HCT116 (cell line): ENCODE measurements around the gene GIPR. TPM values are rescaled to one million over a fixed set of nuclear protein-coding genes. Genes with fewer than 3 reads are reported as not detected.
"Not testable (repeated sequence)": the region's sequence is repeated elsewhere in the genome, so short reads cannot be mapped to it uniquely, and the experiment has no call there.

Experiments used
- ATAC-seq: fragments of 200-7000 bp; cut with Tn5 transposase; 2 replicates; pipeline ENCODE4 v1.9.1; 2020; ENCODE audit warnings: mild to moderate bottlenecking, moderate library complexity
- BruUV-seq: library from RNA; stranded (reverse); fragments of 400-500 nt; replicated peaks from 2 replicates; lab custom pipeline; 2021; lab: Mats Ljungman, UMichigan
- CTCF ChIA-PET: fragments of 300-600 bp; sonication (Branson Sonifier 250); formaldehyde crosslinking; loops from one replicate; lab custom pipeline; 2021; ENCODE audit warnings: antibody characterized with exemption; lab: Charles Lee
- POLR2A ChIA-PET: fragments of 300-600, 350-600 bp; sonication (Branson Sonifier 250); formaldehyde crosslinking; loops from one replicate; lab custom pipeline; 2021; ENCODE audit warnings: antibody characterized with exemption; lab: Charles Lee
- RAD21 ChIA-PET, 2 experiments: fragments of 300-600 bp; sonication (Branson Sonifier 250); formaldehyde crosslinking; loops; one replicate each; lab custom pipeline; 2023; ENCODE audit warnings: low total read pairs in 2 of 2; ENCODE audit not compliant: uncharacterized antibody in 2 of 2, unreplicated experiment in 2 of 2, low non-redundant PET in 1 of 2; lab: Charles Lee
- DNase-seq: peaks from one replicate; pipeline ENCODE4 v3.0.0-alpha.2; 2010; ENCODE audit warnings: low read depth, low spot score
- H2AFZ ChIP-seq: fragments of 200-600 bp; shearing (Covaris generic), sonication (generic); 2 replicates; pipeline ENCODE4 v1.6.1; 2017; ENCODE audit warnings: low read depth, mixed run types, mixed read lengths, antibody characterized with exemption, low read length; ENCODE audit not compliant: poor library complexity, severe bottlenecking
- H3K27ac ChIP-seq: 2 replicates; pipeline ENCODE4 v1.5.1; 2012; ENCODE audit warnings: low read depth, low read length
- H3K27me3 ChIP-seq: fragments of 200-600 bp; sonication (generic); 2 replicates; pipeline ENCODE4 v1.6.1; 2016; ENCODE audit warnings: mixed run types, low read length, mixed read lengths; ENCODE audit not compliant: insufficient read depth
- H3K36me3 ChIP-seq, 2 experiments: fragments of 200-500 bp in 1 of 2; fragments of 200-600 bp in 1 of 2; sonication (Bioruptor generic) in 1 of 2; sonication (generic) in 1 of 2; 2 replicates each; pipeline versions ENCODE4 v1.5.1 to v1.6.1; 2014 to 2016; ENCODE audit warnings: low read length in 2 of 2, inconsistent platforms in 1 of 2, mixed read lengths in 1 of 2, mixed run types in 1 of 2; ENCODE audit not compliant: insufficient read depth in 2 of 2, control insufficient read depth in 1 of 2
- H3K4me1 ChIP-seq, 2 experiments: fragments of 200-600 bp in 1 of 2; sonication (generic) in 1 of 2; 2 replicates each; pipeline versions ENCODE4 v1.5.1 to v1.6.1; 2012 to 2017; ENCODE audit warnings: low read length in 2 of 2, inconsistent platforms in 1 of 2, mild to moderate bottlenecking in 1 of 2, mixed read lengths in 1 of 2, mixed run types in 1 of 2, moderate library complexity in 1 of 2; ENCODE audit not compliant: insufficient read depth in 2 of 2, control insufficient read depth in 1 of 2
- H3K4me2 ChIP-seq: fragments of 200-600 bp; sonication (generic); 2 replicates; pipeline ENCODE4 v1.6.1; 2017; ENCODE audit warnings: mixed run types, low read length, mixed read lengths
- H3K4me3 ChIP-seq, 2 experiments: fragments of 200-600 bp in 1 of 2; sonication (generic) in 1 of 2; replicated peaks in 1 of 2; 2 replicates each; pipeline ENCODE4 v1.5.1; 2011 to 2016; ENCODE audit warnings: low read length in 2 of 2, control low read depth in 1 of 2, low read depth in 1 of 2, mild to moderate bottlenecking in 1 of 2, mixed read lengths in 1 of 2, mixed run types in 1 of 2
- H3K79me2 ChIP-seq: fragments of 200-600 bp; sonication (generic); 2 replicates; pipeline ENCODE4 v1.6.1; 2017; ENCODE audit warnings: mild to moderate bottlenecking, mixed run types, low read length, moderate library complexity, mixed read lengths; ENCODE audit not compliant: insufficient read depth
- H3K9ac ChIP-seq: fragments of 200-600 bp; sonication (generic); 2 replicates; pipeline ENCODE4 v1.6.1; 2016; ENCODE audit warnings: low read length, mixed read lengths
- H3K9me2 ChIP-seq: fragments of 200-600 bp; sonication (generic), shearing (Covaris generic); 2 replicates; pipeline ENCODE4 v1.6.1; 2017; ENCODE audit warnings: mixed run types, mild to moderate bottlenecking, moderate library complexity; ENCODE audit not compliant: insufficient read depth
- H3K9me3 ChIP-seq, 2 experiments: fragments of 200-500 bp in 1 of 2; fragments of 200-600 bp in 1 of 2; sonication (Bioruptor generic) in 1 of 2; sonication (generic) in 1 of 2; 2 replicates each; pipeline ENCODE4 v1.6.1; 2014 to 2017; ENCODE audit warnings: low read length in 2 of 2, mixed read lengths in 2 of 2, inconsistent platforms in 1 of 2, low read depth in 1 of 2, mild to moderate bottlenecking in 1 of 2, mixed run types in 1 of 2, moderate library complexity in 1 of 2; ENCODE audit not compliant: control insufficient read depth in 1 of 2, insufficient read depth in 1 of 2
- H4K20me1 ChIP-seq: fragments of 200-600 bp; sonication (generic), shearing (Covaris generic); 2 replicates; pipeline ENCODE4 v1.6.1; 2017; ENCODE audit warnings: mixed run types, mild to moderate bottlenecking, moderate library complexity; ENCODE audit not compliant: insufficient read depth
- CBX3 ChIP-seq: IDR thresholded peaks from 2 replicates; pipeline ENCODE4 v1.6.1; 2012; ENCODE audit warnings: low read depth
- CEBPB ChIP-seq: IDR thresholded peaks from 2 replicates; pipeline ENCODE4 v1.6.1; 2012; ENCODE audit warnings: low read depth
- EGR1 ChIP-seq: IDR thresholded peaks from 2 replicates; pipeline ENCODE4 v1.6.1; 2012; ENCODE audit warnings: low read depth
- intact Hi-C: fragments of 100-400 bp; cut with micrococcal nuclease; formaldehyde crosslinking; loops from 2 replicates; pipeline ENCODE4 v1.10.0; 2022
- total RNA-seq: library from RNA; stranded (reverse); gene quantifications from one replicate; pipeline ENCODE4 v1.2.1, GENCODE V29; 2021; ENCODE audit not compliant: unreplicated experiment

The GIPR gene
- total RNA-seq, 1 experiment from 2014 or later = 14.1 TPM

- RAD21 ChIA-PET, DNase-seq, BruUV-seq, H3K9me2 ChIP-seq, H3K9me3 ChIP-seq, H4K20me1 ChIP-seq, ATAC-seq, H3K27ac ChIP-seq, intact Hi-C loops, H3K27me3 ChIP-seq, H3K4me3 ChIP-seq, H3K4me2 ChIP-seq, H3K36me3 ChIP-seq, H2AFZ ChIP-seq, H3K9ac ChIP-seq, POLR2A ChIA-PET, CTCF ChIA-PET: not testable (repeated sequence)
- TF ChIP-seq CEBPB = peak; percentile 64; the same call in 1 of the 2 replicates
- Histone ChIP-seq H3K4me1 (peaks cover 23 to 62% of the 10 kb centered on the region in 2 experiments), H3K79me2 (peaks cover 71% of the 10 kb centered on the region)
Measured at GRCh38 chr19:45728683-45729082, 60.7 kb downstream of the GIPR start.

GRCh38 chr19:45729800-45730290 is 61.8 kb downstream of the GIPR start:
- BruUV-seq = TSS peak; percentile 65
- Histone ChIP-seq H3K4me1 (peaks cover 13 to 50% of the 10 kb centered on the region in 2 experiments), H3K36me3 (no peaks in the 10 kb centered on the region), H3K79me2 (peaks cover 59% of the 10 kb centered on the region), H3K4me3 (peak overlapping the region; percentile 89 to 92), H3K27me3 (no peaks in the 10 kb centered on the region), H2AFZ (no peak overlapping the region), H3K27ac (peak overlapping the region; percentile 75), H3K9me3 (no peaks in the 10 kb centered on the region), H4K20me1 (no peaks in the 10 kb centered on the region), H3K9me2 (no peaks in the 10 kb centered on the region), H3K4me2 (peak overlapping the region; percentile 90), H3K9ac (peak overlapping the region; percentile 96)
- ChIA-PET POLR2A (interaction anchor here (1.0 kb wide), 2 partner anchors 10 to 40 kb away, joined by 3 to 6 read pairs; partner anchors contain the start of gene SIX5), RAD21 (no interaction called here), CTCF (interaction anchor here (2.0 kb wide), 1 partner anchor 40 kb away, joined by 12 read pairs; the partner anchor contains the start of gene SIX5)
- TF ChIP-seq EGR1 = peak; percentile 68
- TF ChIP-seq CBX3 = no peak
- intact Hi-C loops = loop anchor here (1.0 to 2.0 kb wide), 2 partner anchors 8 to 41 kb away; no protein-coding TSS in a partner anchor
- ATAC-seq = peak; percentile 8
- DNase-seq = no peak
